H9 (cell line): Measurements from ENCODE around the gene OR5A2. TPM values are rescaled to one million over a fixed set of nuclear protein-coding genes. Genes with fewer than 3 reads are reported as not detected.

Experiments
- DNase-seq: peaks from one replicate; pipeline ENCODE4 v3.0.0-alpha.2; 2017
- H2AFZ ChIP-seq: one replicate; pipeline ENCODE4 v1.6.1; 2013; ENCODE audit warnings: mild to moderate bottlenecking, low read length, control low read depth, moderate library complexity
- H2AK5ac ChIP-seq: 2 replicates; pipeline ENCODE4 v1.6.1; 2013; ENCODE audit warnings: low read length, control low read depth, mixed read lengths; ENCODE audit not compliant: insufficient read length
- H2BK120ac ChIP-seq: one replicate; pipeline ENCODE4 v1.6.1; 2013; ENCODE audit warnings: low read depth, mild to moderate bottlenecking, low read length, control low read depth, inconsistent platforms; ENCODE audit not compliant: poor library complexity, severe bottlenecking
- H2BK12ac ChIP-seq: 2 replicates; pipeline ENCODE4 v1.6.1; 2013; ENCODE audit warnings: low read length, control low read depth, mixed read lengths, low read depth; ENCODE audit not compliant: insufficient read length
- H2BK15ac ChIP-seq: 2 replicates; pipeline ENCODE4 v1.6.1; 2013; ENCODE audit warnings: low read depth, low read length, control low read depth
- H2BK20ac ChIP-seq: one replicate; pipeline ENCODE4 v1.6.1; 2013; ENCODE audit warnings: low read depth, mild to moderate bottlenecking, low read length, control low read depth, inconsistent platforms; ENCODE audit not compliant: poor library complexity, severe bottlenecking
- H2BK5ac ChIP-seq: 2 replicates; pipeline ENCODE4 v1.6.1; 2013; ENCODE audit warnings: low read length, control low read depth, mixed read lengths; ENCODE audit not compliant: insufficient read length
- H3K14ac ChIP-seq: 2 replicates; pipeline ENCODE4 v1.6.1; 2013; ENCODE audit warnings: low read length, control low read depth; ENCODE audit not compliant: insufficient read depth
- H3K18ac ChIP-seq: 2 replicates; pipeline ENCODE4 v1.6.1; 2013; ENCODE audit warnings: low read depth, mild to moderate bottlenecking, mixed read lengths, low read length, control low read depth; ENCODE audit not compliant: insufficient read length
- H3K23ac ChIP-seq: 2 replicates; pipeline ENCODE4 v1.6.1; 2013; ENCODE audit warnings: low read length, control low read depth, mixed read lengths, low read depth; ENCODE audit not compliant: insufficient read length
- H3K23me2 ChIP-seq: 2 replicates; pipeline ENCODE4 v1.6.1; 2013; ENCODE audit warnings: low read depth, mild to moderate bottlenecking, mixed read lengths, low read length, control low read depth; ENCODE audit not compliant: insufficient read length, poor library complexity, severe bottlenecking
- H3K27ac ChIP-seq: 2 replicates; pipeline ENCODE4 v1.5.1; 2013; ENCODE audit warnings: low read length, control low read depth, mixed read lengths, low read depth; ENCODE audit not compliant: insufficient read length
- H3K27me3 ChIP-seq: 2 replicates; pipeline ENCODE4 v1.6.1; 2013; ENCODE audit warnings: low read length, control low read depth, inconsistent platforms; ENCODE audit not compliant: insufficient read depth
- H3K4ac ChIP-seq: 2 replicates; pipeline ENCODE4 v1.6.1; 2013; ENCODE audit warnings: low read depth, mild to moderate bottlenecking, control low read depth, inconsistent platforms, low read length, moderate library complexity
- H3K4me1 ChIP-seq: 2 replicates; pipeline ENCODE4 v1.6.1; 2013; ENCODE audit warnings: low read length, control low read depth, inconsistent platforms; ENCODE audit not compliant: insufficient read depth
- H3K4me2 ChIP-seq: 2 replicates; pipeline ENCODE4 v1.6.1; 2013; ENCODE audit warnings: low read length, control low read depth, mixed read lengths; ENCODE audit not compliant: insufficient read length, insufficient read depth
- H3K56ac ChIP-seq: 2 replicates; pipeline ENCODE4 v1.6.1; 2013; ENCODE audit warnings: low read depth, mild to moderate bottlenecking, mixed read lengths, low read length, control low read depth; ENCODE audit not compliant: insufficient read length
- H3K79me1 ChIP-seq: 2 replicates; pipeline ENCODE4 v1.6.1; 2013; ENCODE audit warnings: low read depth, mild to moderate bottlenecking, moderate library complexity, low read length, control low read depth, inconsistent platforms; ENCODE audit not compliant: insufficient read depth, poor library complexity, severe bottlenecking
- H3K79me2 ChIP-seq: 2 replicates; pipeline ENCODE4 v1.6.1; 2013; ENCODE audit warnings: low read length, control low read depth, inconsistent platforms; ENCODE audit not compliant: insufficient read depth
- H3K9ac ChIP-seq: 2 replicates; pipeline ENCODE4 v1.6.1; 2013; ENCODE audit warnings: low read length, control low read depth, mixed read lengths; ENCODE audit not compliant: insufficient read length; ENCODE audit errors: extremely low read depth
- H3K9me3 ChIP-seq: one replicate; pipeline ENCODE4 v1.6.1; 2013; ENCODE audit warnings: low read depth, low read length, inconsistent platforms; ENCODE audit not compliant: control insufficient read depth
- H3T11ph ChIP-seq: one replicate; pipeline ENCODE4 v1.6.1; 2013; ENCODE audit warnings: mild to moderate bottlenecking, low read length, control low read depth, inconsistent platforms
- H4K20me1 ChIP-seq: one replicate; pipeline ENCODE4 v1.6.1; 2013; ENCODE audit not compliant: control insufficient read depth, insufficient read length, insufficient read depth
- H4K5ac ChIP-seq: 2 replicates; pipeline ENCODE4 v1.6.1; 2013; ENCODE audit warnings: low read depth, mild to moderate bottlenecking, mixed read lengths, low read length, control low read depth; ENCODE audit not compliant: insufficient read length
- H4K8ac ChIP-seq: replicated peaks from 2 replicates; pipeline ENCODE4 v1.6.1; 2013; ENCODE audit warnings: low read length, control low read depth, mixed read lengths, low read depth; ENCODE audit not compliant: insufficient read length
- H4K91ac ChIP-seq: 2 replicates; pipeline ENCODE4 v1.6.1; 2013; ENCODE audit warnings: low read depth, mild to moderate bottlenecking, moderate library complexity, mixed read lengths, low read length, control low read depth; ENCODE audit not compliant: insufficient read length
- H3K27ac Mint-ChIP-seq, 3 experiments: 2 replicates in 2 of 3; 3 replicates in 1 of 3; pipeline ENCODE4 v1.8.0; 2020 to 2021; ENCODE audit warnings: mixed read lengths in 3 of 3, mild to moderate bottlenecking in 1 of 3, moderate library complexity in 1 of 3
- H3K27me3 Mint-ChIP-seq: 2 replicates; pipeline ENCODE4 v1.8.0; 2021; ENCODE audit warnings: low read depth, mild to moderate bottlenecking, moderate library complexity, mixed read lengths
- H3K36me3 Mint-ChIP-seq, 3 experiments: 2 replicates in 2 of 3; 3 replicates in 1 of 3; pipeline ENCODE4 v1.8.0; 2020 to 2021; ENCODE audit warnings: low read depth in 3 of 3, mixed read lengths in 3 of 3; ENCODE audit not compliant: insufficient read depth in 1 of 3
- H3K4me1 Mint-ChIP-seq, 2 experiments: 2 replicates each; pipeline ENCODE4 v1.8.0; 2020; ENCODE audit warnings: mixed read lengths in 2 of 2
- H3K4me3 Mint-ChIP-seq, 2 experiments: 2 replicates in 1 of 2; 3 replicates in 1 of 2; pipeline ENCODE4 v1.8.0; 2020 to 2021; ENCODE audit warnings: mild to moderate bottlenecking in 2 of 2, mixed read lengths in 2 of 2, moderate library complexity in 1 of 2
- H3K9me3 Mint-ChIP-seq, 2 experiments: 2 replicates in 1 of 2; 3 replicates in 1 of 2; pipeline ENCODE4 v1.8.0; 2020; ENCODE audit warnings: mild to moderate bottlenecking in 2 of 2, mixed read lengths in 2 of 2, moderate library complexity in 1 of 2
- WGBS: extraction: QIAGEN DNeasy Blood & Tissue Kit; methylation state at CpG from one replicate; pipeline ENCODE4 v1.1.7; 2013; ENCODE audit warnings: missing lambda C conversion rate, low lambda C conversion rate, mixed read lengths; ENCODE audit not compliant: insufficient read length; ENCODE audit errors: extremely low coverage; 5-methylcytosine and 5-hydroxymethylcytosine counted together
- total RNA-seq: library from RNA; stranded (reverse); gene quantifications from 2 replicates; pipeline ENCODE4 v1.2.1, GENCODE V29; 2021
- TF ChIP-seq, protein P1 (sequence below): fragments of 200-600 bp; sonication (generic); conservative IDR thresholded peaks from 3 replicates; pipeline ENCODE4 v1.8.0; 2021; ENCODE audit warnings: antibody characterized with exemption, mild to moderate bottlenecking

OR5A2 gene
- total RNA-seq, 1 experiment from 2014 or later = not detected

DNA sequence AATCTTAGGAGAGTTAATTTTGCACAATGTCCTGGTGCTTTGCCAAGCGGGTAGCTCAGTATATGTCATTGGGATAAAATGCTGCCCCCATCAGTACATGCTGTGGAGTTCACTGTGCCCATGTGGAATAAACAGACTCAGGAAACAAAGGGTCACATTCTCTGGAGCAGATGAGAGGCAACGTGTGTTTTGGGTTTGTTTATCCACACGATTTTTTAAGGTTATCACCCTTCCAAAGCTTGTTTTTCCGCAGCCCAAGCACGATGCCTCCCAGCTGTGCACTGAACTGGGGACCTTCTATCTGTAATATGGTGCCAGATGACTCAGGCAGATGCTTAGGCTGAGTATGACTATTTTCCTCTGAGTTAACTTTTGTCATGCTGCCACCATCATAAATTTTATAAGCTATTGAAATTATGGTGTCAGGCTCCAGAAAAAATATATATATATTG is 37.0 kb upstream of the OR5A2 start:
- H3K36me3 Mint-ChIP-seq = no peaks in the 10 kb centered on the region
- no CpG with 5 or more reads among the region's 5 CpGs for WGBS
- Histone ChIP-seq H4K8ac (no peak overlapping the region), H3K23ac (no peak overlapping the region), H2BK5ac (no peak overlapping the region), H3K4ac (no peak overlapping the region), H3K23me2 (no peaks in the 10 kb centered on the region), H2BK15ac (no peak overlapping the region), H3K27me3 (no peaks in the 10 kb centered on the region), H4K5ac (no peak overlapping the region), H2AFZ (no peak overlapping the region), H3K56ac (no peak overlapping the region), H2BK120ac (no peak overlapping the region), H3K4me2 (no peak overlapping the region), H3K27ac (no peak overlapping the region), H3K4me1 (no peaks in the 10 kb centered on the region), H2BK12ac (no peak overlapping the region), H4K91ac (no peak overlapping the region), H3K79me2 (no peaks in the 10 kb centered on the region), H2BK20ac (no peak overlapping the region), H3K79me1 (no peaks in the 10 kb centered on the region), H3T11ph (no peak overlapping the region), H4K20me1 (no peaks in the 10 kb centered on the region), H3K18ac (no peak overlapping the region), H3K9me3 (no peaks in the 10 kb centered on the region), H3K9ac (no peak overlapping the region), H3K14ac (no peak overlapping the region), H2AK5ac (no peak overlapping the region)
- H3K4me3 Mint-ChIP-seq = no peak overlapping the region
- peak overlapping the region in 1 of 3 experiments; percentile 45; a peak in 1 of 7 replicates for H3K27ac Mint-ChIP-seq
- DNase-seq = no peak
- peaks cover 0 to 4% of the 10 kb centered on the region in 2 experiments; a peak in 1 of 4 replicates for H3K4me1 Mint-ChIP-seq
- 0 out of 5 replicates have a peak, but pooled peaks cover 0 to 4% of the 10 kb centered on the region in 2 experiments for H3K9me3 Mint-ChIP-seq
- H3K27me3 Mint-ChIP-seq = no peaks in the 10 kb centered on the region
- TF ChIP-seq, protein P1, sequence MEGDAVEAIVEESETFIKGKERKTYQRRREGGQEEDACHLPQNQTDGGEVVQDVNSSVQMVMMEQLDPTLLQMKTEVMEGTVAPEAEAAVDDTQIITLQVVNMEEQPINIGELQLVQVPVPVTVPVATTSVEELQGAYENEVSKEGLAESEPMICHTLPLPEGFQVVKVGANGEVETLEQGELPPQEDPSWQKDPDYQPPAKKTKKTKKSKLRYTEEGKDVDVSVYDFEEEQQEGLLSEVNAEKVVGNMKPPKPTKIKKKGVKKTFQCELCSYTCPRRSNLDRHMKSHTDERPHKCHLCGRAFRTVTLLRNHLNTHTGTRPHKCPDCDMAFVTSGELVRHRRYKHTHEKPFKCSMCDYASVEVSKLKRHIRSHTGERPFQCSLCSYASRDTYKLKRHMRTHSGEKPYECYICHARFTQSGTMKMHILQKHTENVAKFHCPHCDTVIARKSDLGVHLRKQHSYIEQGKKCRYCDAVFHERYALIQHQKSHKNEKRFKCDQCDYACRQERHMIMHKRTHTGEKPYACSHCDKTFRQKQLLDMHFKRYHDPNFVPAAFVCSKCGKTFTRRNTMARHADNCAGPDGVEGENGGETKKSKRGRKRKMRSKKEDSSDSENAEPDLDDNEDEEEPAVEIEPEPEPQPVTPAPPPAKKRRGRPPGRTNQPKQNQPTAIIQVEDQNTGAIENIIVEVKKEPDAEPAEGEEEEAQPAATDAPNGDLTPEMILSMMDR = peak; percentile 36; the same call in 2 of the 3 replicates
